HG03196 (cell line): ENCODE data around the gene ZNF407.

Experiments used
- ATAC-seq: cut with Tn5 transposase; IDR thresholded peaks from one replicate; pipeline ENCODE4 v1.9.1; 2021; ENCODE audit not compliant: unreplicated experiment

Gene ZNF407

GRCh38 chr18:74669136-74669798 lies 71.6 kb downstream of the ZNF407 start:
- no peak for ATAC-seq

DNA sequence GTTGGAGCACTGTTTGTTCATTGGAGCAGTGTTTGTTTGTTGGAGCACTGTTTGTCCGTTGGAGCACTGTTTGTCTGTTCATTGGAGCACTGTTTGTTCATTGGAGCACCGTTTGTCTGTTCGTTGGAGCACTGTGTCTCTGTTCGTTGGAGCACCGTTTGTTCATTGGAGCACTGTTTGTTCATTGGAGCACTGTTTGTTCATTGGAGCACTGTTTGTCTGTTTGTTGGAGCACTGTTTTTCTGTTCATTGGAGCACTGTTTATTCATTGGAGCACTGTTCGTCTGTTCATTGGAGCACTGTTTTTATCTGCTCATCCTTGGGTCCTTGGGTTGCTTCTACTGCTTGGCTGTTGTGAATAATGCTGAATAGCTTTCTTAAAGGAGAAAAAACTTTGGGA lies 74.7 kb downstream of the ZNF407 start:
- ATAC-seq: no peak

- no peak for ATAC-seq
Measured at GRCh38 chr18:74674487-74674886, 76.8 kb downstream of the ZNF407 start.

DNA sequence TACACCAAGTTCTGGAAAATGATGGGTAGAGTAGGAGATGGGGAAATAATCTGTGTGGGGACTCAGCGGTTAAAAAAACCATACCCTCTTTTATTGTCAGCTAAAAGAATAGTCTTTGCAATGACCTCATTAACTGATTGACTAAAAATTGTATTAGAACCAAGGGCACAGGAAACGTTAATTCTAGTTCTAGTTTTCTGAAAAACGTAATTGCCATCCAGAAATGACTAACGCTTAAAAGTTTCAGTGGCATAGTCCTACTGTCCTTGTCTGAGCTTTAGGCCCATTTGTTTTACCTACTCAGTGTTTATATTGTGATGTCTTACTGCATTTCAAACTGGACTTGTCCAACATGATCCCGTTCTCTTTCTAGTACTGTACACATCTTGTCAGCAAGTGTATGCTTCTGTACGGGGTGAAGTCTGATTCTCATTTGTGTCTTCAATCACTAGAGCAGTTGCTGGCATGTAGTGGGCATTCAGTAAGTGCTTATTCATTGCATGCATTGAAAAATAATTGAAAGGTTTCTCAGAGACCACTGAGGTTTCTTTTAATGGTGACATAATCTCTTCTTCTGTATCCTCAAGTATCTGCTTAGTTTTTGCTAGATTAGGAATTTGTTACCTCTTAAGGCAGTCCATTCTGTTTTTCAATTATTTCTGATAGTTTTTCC lies 81.5 kb downstream of the ZNF407 start:
- ATAC-seq: no peak

GRCh38 chr18:74679679-74680076 lies 82.0 kb downstream of the ZNF407 start:
- ATAC-seq: no peak

DNA sequence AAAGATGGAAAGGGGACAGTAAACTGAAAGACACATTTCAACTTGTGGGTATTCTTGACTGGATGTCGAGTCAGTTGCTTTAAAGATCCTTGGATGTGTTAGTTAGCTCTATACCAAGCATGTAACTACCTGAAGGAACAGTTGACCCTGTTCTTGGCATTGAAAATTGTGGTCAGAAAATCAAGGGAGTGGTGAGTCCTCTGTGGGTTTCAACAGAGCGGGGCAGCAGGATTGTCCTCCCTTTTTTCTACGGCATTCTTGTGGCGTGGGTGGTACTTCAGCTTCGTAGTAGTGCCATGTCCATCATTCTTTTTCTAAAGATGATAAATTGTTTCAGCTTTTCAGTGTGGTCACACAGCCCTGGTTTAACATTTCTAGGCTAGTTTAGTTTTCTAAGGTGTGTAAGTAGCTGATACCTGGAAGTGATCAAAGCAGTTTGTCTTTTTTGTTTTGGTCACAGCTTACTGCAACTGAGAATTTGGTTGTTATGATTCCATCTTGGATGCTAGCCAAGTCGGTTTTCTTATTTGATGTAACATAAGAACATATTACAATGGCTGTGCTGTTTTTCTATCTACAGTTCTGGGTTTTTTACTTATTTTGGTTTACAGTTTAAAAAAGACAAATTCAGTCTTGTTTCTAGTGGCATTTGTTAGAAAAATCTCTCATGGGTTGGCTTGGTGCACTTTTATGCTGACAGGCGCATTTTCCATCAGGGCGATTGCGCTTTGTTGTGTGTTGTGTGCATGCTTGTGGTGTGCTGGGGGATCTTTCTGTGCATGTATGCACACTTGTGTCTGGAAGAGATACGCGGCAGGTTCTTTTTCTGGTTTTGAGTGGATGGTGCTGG lies 84.7 kb downstream of the ZNF407 start:
- no peak for ATAC-seq

- ATAC-seq: no peak
Measured at GRCh38 chr18:74682991-74683297, 85.3 kb downstream of the ZNF407 start.

DNA sequence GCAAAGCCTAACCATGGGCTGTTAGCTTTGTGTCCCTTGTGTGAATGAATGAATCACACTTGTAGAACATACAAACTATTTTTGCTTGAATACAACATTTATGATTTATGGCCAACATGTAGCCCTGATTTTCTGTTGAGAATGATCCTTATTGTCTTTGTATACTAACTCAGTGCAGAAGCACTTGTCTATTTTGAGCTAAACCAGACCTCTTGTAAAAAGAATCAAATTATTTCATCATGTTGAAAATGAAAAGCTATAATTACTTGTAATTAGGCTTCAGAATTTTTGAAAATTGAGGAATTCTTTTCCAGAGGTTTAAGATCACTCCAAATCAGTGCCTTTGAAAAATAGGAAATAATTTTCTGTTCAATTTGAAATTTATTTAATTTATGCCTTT lies 85.9 kb downstream of the ZNF407 start:
- no peak for ATAC-seq

- ATAC-seq: no peak
Measured at GRCh38 chr18:74689251-74689650, 91.6 kb downstream of the ZNF407 start.

GRCh38 chr18:74692367-74693013 lies 94.8 kb downstream of the ZNF407 start:
- no peak for ATAC-seq

DNA sequence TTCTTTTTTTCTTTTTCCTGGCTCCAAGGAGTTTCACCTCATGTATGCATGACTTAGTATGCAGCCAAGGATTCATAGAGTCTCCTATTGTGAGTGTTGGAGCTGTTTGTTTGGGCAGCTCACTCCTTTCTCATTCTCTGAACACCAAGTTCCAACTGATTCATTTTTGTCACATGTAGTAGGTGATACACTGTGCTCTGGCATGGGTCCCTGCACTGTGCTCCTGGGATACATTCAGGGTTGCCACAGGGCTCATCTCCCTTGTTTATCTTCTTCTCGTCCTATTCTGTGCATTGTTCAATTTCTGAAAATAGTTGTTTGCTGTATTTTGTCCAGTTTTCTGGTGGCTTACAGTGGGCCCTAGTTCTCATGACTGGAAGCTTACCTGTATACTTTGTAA lies 96.8 kb downstream of the ZNF407 start:
- no peak for ATAC-seq

DNA sequence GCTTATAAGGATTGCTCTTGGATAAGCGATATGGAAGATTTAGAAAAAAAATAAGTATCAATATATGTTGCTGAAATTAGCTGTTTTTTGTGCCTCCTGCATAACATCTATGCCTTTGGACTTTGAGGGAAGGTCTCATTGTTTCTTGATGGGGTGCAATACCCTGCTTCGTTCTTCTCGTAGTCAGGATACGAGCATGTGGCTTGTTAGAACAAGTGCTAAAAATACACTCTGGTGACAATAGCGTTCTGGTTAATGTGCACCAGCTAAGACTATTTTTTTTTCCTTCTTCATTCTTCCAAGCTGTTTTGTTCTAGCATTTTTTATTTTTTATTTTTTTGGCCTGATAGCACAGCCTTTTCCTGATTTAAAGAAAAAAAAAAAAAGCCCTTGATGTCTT lies 97.5 kb downstream of the ZNF407 start:
- no peak for ATAC-seq

- ATAC-seq: no peak
Measured at GRCh38 chr18:74698881-74699280, 101.2 kb downstream of the ZNF407 start.

DNA sequence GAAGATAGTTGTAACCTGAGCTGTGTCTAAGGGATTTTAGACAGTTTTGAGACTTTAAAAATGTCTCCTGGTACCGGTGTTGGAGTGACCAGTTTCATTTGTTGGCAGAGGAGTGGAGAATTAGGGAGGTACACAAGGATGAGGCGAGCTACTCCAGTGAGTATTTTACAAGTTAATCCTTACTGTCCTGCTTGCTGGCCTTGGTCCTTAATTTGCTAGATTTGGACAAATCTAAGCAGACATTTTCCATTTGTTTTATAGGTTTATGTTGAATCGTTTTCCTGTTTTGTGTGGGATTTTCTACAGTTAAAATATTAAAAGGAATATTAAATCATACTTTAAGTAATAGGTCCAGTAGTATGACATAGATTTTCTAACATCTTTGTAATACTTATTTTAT lies 101.8 kb downstream of the ZNF407 start:
- no peak for ATAC-seq

DNA sequence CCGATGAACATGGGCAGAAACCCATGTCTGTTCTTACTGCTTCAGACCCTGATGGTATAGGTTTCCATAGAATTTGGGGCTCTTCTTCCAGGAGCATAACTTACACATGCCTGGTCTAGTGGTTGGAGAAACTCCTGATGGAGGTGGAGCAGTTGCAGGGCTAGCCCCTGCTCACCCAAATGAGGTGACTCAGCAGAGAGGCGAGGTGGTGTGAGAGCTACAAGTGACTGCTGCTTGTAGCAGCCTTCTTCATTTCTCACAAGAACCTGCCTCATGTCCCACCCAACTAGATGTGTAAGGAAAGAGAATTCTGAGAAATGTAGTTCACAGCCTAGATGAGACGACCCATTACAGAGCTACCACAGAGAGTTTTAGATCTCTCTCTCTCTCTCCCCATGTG lies 105.3 kb downstream of the ZNF407 start:
- ATAC-seq: no peak

DNA sequence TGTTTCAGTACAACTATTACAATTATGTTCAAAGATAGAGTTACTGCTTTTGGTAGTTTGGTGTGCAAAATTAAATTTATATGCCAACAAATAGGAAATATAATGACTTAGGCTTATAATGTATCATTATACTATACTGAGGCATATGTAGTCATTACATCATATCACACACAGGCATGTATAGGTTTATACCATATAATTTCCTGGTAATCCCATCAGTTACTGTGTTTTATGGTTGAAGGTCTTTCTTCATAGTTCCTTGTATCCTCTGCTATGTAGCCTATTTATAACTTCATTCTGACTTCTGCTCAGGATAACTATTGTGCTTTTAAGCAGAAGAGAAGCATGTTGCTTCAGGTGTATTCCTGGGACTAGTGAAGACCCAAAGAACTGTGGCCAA lies 110.5 kb downstream of the ZNF407 start:
- ATAC-seq: no peak

- no peak for ATAC-seq
Measured at GRCh38 chr18:74709452-74709851, 111.8 kb downstream of the ZNF407 start.

GRCh38 chr18:74714120-74714519 lies 116.5 kb downstream of the ZNF407 start:
- ATAC-seq: no peak

DNA sequence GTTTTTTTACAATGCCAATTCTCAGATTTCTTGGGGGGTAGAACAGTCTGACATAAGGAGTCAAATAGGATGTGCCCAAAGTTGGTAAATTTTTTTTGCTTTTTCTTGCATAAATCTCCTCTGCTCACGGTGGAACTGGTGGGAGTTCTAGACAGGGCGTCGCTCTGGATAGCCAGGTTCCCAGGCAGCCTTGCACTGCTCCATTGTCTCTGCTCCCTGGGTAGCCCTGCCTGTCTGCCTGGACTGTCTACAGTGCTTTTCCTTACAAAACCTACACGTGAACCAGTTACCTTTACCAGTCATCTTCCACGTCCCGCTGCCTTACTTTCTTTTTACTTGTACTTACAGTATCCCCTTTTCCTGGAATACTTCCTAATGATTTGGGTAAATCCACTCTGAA lies 117.1 kb downstream of the ZNF407 start:
- no peak for ATAC-seq

GRCh38 chr18:74715306-74715705 lies 117.6 kb downstream of the ZNF407 start:
- no peak for ATAC-seq

DNA sequence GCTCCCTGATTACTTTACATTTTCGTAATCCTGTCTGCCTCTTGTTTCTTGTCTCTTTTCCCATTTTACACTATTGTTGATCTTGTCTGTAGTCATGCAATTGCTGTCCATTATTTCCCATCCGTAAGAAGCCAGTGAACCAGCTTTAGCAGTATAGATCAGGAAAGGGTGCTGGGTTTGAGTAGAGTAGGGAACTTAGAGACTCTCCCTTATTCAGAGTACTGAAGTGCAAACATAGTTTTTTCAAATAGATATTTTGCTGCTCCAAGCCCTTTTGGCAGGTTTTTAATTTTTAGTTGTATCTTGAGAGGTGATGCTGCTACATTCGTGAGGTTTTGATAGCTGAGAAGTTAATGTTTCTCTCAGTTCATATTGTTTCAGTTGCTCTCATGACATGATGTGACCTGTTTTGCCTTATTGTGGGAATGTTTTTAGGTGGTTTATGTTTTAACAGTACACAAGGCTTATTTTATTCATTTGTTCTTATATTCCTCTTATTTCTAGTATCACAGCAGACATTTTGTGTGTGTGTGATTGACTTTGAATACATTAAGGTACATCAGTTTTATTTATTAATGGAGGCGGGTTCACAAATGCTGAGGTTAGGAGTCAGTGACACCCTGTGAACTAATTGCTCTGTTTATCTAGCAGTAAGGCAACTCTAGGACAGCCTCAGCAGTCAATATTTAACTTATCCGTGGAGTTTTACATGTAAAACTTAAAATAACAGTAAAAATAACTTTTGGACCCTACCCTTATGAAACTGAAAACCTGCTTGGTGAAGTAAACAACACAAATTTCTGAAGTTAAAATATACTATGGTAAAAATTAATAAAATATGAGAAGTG lies 118.4 kb downstream of the ZNF407 start:
- ATAC-seq: no peak
